Stimulated activated CD4-positive, alpha-beta T cell treated with anti-CD3 and anti-CD28 coated beads, Interleukin-2, amount 100 ng/mL, for 24 hours (primary cell): ENCODE data around the gene RNF186.
"Not testable (repeated sequence)": the region's sequence is repeated elsewhere in the genome, so short reads cannot be mapped to it uniquely, and the experiment has no call there.

Experiments
- DNase-seq, 2 donors: peaks; one replicate each; pipeline ENCODE4 v3.0.0-alpha.2; 2020

Gene RNF186, protein sequence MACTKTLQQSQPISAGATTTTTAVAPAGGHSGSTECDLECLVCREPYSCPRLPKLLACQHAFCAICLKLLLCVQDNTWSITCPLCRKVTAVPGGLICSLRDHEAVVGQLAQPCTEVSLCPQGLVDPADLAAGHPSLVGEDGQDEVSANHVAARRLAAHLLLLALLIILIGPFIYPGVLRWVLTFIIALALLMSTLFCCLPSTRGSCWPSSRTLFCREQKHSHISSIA

DNA sequence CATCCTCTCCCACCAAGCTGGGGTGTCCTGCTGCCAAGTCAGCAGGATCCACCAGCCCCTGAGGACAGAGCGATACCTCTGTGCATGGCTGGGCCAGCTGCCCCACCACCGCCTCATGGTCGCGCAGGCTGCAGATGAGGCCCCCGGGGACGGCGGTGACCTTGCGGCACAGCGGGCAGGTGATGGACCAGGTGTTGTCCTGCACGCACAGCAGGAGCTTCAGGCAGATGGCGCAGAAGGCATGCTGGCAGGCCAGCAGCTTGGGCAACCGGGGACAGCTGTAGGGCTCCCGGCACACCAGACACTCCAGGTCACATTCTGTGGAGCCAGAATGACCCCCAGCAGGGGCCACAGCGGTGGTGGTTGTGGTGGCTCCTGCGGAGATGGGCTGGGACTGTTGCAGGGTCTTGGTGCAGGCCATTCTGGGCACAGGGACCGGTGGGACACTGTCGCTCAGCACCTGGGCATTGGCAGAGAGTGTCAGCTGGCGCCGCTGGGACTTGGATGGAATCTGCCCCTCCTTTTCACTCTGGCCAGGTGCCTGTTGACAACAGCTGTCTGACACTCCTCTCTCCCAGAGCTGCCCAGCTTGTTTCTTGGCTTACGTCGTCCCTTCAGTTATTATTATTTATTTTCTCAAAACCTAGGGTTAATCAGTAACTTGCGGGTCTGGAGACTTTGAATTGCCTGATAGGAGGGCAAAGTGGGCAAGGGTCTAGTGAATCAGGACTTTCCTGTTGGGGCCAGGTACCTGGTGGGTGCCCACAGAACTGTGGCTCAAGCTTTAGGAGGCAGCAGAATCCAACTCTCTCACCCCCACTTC is at the start of gene RNF186:
TSS of gene RNF186 (minus strand) at position 603 of the 823 bp plus-strand sequence. CDS start at position 421, 182 bp downstream.
- DNase-seq = no peak

DNA sequence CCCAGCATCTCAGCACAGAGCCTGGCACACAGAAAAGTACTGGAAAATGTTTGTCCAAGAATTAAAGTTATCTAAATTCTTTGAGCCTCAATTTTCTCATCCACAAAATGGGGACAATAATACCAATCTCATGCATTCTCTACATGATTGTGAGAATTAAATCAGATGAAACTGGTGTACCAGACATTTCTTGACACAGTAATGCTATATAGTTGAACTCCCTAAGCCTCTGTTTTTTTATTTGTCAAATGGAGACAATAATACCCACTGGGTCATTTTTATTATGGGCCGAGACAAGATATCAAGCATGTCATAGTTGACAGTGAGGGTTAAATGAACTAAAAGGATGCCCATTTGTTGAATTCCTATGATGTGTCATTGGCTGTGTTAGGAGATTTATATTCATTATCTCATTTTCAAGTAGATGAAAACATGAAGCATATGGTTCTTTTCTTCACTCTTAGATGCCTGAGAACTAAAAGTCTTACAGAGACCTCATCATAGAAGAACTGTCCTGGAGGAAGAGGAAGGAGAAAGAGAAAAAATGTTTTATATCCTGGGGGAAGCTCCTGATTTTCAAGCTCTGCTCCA is 49.6 kb upstream of the RNF186 start:
- no peak for DNase-seq

DNA sequence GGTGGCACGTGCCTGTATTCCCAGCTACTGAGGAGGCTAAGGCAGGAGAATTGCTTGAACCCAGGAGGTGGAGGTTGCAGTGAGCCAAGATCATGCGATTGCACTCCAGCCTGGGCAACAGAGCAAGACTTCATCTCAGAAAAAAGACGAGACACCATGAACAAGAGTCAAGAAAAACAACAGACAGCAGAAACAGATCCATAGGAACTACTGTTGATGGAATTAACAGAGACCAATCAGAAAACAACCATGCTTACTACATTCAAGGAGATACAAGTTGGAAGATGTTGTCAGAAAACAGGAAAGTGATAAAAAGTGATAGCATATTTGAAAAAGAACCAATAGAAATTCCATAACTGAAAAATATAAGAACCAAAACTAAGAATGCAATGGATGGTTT is 47.9 kb upstream of the RNF186 start:
- DNase-seq = no peak

DNA sequence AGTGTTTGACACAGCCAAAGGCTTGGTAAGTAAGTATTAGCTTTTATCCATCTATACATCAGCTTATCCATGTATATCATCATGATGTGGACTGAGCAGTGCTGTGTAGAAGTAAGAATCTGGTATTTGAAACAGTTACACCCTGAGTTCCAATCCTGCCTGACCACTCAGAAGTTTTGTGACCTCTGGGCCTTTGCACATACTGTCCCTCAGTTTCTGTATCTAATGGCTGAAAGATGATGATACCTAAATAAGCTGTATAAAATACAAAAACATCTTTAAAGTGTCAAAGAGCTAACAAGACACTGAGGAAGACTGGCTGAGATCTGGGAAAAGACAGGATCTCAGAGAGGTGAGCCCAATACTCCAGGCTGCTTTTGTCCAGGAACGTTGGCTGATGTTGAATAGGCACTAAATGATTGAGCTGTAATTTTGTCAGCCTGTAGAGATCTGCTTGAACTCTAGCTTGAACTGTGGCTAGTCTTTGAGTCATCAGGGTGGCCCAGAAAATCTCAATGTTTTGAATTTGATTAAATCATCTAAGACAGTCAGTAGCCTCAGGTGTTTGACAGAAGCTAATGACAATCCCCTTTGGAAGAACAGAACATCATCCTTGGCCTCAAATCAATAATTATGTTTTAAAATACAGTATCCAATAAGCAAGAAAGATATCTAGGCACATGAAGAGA is 46.9 kb upstream of the RNF186 start:
- DNase-seq = no peak

DNA sequence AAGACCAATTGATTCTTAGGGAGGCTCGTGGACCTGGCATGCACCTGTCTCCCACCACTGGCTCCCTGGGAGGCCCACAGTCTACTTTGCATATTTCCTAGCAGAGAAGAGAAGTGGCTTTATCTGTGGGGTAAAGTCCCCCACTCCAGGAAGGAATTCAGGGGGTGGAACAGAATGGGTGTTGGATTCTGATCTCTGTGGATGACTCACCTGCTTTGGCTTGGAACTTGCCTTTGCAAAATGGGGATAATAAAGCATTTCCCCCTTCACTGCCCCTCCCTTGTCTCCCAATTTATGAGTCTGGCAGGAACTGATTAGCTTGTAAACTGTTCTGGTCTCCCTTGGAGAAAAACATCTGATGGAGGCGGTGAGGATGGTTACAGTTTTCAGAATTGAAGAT is 46.0 kb upstream of the RNF186 start:
- no peak for DNase-seq

DNA sequence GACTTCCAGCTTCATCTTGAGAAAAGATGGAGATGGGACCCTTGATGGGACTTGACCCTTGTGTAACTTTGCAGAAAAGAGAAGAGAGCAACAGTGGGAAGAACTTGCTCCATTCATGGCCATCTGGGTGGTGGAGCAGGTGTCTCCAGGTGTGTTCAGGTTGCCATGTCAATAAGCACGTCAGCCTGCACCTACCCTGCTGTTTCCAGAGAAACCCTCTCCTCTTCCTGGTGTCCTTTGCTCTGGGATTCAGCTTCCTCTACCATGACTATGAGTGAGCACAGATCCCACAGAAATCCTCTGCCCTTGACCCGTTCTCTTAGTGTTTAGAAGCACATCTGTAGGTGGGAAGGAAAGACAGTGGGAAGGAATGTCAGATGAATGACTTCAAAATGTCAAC is 45.3 kb upstream of the RNF186 start:
- DNase-seq = no peak

DNA sequence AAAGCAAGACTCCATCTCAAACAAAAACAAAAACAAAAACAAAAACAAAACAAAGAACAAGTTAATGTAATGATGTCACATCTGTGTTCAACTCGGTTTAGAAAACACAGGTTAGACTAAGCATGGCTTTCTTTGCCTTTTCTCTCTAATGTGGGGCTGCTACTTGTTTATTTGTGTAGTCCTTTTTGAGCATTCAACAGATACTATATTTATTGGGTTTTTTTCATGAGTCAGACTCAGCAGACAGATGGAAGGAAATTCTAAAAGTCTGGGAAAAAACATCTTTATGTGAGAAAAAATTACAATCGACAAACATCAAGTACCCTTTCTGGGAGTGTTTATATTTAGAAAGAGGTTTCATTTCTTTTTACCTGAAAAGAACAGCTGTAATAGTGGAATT is 44.8 kb upstream of the RNF186 start:
- no peak for DNase-seq

DNA sequence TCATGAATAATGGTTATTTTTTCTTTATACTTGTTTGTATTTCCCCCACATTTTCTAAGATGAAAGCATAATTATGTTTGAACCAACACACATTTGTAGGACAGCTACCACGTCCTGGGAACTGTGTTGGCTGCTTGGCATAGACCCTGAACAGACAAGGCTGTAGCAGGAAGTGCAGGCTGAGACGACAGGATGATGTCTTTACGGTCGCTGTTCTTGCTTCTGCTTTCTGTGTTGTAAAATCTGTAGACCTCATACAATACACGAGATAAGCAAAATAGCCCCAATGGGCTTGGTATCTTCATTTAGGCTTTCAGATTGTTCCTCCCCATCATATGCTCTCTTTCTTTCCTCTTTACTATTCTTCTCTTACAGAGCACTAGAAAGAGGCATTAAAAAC is 43.8 kb upstream of the RNF186 start:
- DNase-seq = no peak

DNA sequence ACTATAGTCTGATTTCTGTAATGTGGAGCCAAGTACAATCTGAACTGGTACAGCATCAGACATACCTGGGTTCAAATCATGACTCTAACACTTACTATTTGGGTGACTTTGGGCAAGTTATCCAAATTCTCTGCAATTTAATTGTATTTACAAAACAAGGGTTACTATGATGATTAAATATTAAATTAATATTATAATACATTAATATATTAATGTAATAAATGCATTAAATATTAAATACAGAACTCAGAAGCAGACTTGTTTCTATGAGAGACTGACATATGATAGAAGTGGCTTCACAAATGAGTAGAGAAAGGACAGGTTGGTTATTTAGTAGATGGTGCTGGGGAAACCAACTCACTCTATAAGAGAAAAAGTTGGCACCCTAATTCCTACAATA is 39.8 kb upstream of the RNF186 start:
- no peak for DNase-seq

DNA sequence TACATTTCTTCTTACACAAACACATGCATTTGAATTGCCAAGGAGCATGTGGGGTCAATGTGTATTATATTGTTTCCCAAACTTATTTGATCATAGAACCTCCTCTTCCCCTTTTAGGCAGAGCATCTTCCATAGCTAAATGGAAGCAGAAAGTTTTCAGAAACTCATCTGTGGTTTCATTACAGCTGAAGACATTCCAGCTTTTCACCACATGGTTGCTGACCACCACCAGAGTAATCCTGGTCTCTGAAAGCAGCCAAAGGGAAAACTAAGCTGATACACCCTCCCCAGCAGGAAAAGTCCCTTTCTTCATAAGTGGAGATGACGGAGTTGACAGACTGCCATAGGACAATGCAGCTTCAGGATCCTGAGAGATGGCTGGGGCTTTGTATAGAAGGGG is 37.0 kb upstream of the RNF186 start:
- no peak for DNase-seq

DNA sequence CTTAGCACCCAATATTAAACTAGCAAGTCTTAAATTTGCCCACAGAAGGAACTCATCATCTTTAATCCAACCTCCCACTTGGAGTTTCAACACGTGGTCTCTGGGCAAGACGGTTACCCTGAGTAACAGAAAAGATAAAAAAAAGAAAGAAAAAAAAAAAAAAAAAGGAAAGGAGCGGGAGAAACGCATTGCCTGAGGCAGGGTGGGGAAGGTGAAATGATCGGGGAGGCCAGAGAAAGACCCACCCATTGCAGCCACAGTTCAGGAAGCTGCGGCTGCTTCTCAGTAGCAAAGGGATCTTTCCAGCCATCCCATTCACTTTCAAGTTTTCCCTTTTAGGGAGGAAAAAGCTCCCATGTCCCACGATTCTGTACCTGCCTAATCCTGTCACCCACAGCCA is 35.1 kb upstream of the RNF186 start:
- no peak for DNase-seq

DNA sequence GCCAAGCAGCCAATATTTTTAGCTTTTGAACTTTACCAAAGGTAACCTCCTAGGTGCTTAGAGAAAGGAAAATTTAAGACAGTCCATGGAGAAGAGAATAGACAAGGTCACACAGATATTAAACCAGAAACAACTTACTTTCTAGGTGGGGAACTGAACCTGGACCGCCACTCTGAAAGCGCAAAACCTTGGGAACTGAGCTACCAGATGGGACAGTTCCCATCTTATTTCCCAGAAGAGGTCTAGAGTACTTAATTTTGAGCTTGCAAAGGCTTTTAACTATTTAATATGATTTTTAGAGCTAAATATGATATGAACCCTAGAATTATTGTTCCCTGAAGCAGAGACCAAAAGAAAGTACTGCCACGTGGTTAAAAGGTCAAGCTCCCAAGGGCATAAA is 34.2 kb upstream of the RNF186 start:
- DNase-seq = not testable (repeated sequence)

DNA sequence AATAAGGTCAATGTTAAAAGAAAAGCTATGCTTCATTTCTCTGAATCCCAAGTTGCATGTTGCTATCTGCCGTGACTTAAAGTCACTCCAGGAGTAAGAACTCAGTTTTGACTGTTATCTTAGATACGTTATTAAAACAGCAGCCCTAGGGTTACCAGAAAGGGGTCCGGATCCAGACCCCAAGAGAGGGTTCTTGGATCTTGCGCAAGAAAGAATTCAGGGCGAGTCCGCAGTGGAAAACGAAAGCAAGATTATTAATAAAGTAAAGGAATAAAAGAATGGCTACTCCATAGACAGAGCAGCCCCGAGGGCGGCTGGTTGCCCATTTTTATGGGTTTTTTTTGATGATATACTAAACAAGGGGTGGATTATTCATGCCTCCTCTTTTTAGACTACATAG is 32.3 kb upstream of the RNF186 start:
- DNase-seq = not testable (repeated sequence)

DNA sequence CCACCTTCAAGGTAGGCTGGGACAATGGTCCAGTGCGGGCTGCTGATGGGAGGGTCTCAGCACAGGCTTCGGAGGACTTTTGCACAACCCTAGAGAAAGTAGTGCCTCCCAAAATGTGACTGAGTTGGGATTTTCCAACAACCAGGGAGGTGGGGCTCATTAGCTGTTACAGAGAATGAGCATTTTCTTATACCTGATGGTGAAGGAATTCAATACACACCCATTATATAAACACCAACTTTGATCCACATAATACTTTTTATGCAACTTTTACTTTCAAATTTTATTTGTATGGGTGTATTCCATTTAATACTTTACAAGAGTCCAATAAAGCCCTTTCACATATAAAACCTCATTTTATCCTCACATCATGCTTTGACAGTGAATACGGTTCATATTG is 31.3 kb upstream of the RNF186 start:
- no peak for DNase-seq

DNA sequence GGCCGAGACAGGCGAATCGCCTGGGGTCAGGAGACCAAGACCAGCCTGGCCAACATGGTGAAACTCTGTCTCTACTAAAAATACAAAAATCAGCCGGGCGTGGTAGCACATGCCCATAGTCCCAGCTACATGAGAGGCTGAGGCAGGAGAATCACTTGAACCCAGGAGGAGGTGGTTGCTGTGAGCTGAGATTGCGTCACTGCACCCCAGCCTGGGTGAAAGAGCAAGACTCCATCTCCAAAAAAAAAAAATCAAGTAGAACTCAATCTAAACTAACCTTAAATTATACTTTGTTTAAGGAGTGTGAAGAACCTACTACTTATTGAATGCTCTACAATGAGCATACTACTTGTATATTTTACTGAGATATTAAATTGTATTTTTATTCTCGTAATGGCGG is 30.5 kb upstream of the RNF186 start:
- no peak for DNase-seq

DNA sequence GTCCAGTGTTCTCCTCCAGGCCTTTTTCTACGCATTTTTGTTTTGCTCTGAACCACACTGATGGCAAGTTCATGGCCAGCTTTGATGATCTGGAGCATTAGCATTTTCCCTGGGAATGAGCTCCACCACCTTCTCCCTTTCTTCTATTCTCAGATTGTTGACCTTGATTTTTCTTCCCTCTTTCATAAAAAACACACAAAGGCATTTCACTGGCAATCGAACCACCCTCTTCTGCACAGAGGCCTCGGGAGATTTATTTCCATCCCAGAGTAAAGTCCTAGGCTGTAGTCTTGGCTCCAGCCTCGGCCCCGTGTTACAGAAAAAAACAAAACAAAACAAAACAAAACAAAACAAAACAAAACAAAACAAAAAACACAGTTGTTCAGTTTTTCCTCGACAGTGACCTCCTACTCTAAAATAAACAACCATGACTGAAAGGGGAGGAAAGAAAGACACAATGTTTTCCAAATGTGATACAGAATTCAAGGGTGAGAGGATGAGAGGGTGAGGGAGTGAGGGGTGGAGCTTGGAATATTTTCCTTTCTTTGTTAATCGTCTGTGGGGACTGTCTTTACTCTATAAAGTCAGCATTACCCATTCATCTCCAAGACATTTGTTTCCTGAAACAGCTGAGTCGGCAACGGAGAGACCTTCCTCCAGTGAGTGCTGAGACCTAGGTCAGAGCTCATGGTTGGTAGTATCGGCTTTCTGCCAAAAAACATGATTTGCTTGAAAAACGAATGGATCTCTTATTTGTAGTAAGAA is 29.8 kb upstream of the RNF186 start:
- DNase-seq = no peak

DNA sequence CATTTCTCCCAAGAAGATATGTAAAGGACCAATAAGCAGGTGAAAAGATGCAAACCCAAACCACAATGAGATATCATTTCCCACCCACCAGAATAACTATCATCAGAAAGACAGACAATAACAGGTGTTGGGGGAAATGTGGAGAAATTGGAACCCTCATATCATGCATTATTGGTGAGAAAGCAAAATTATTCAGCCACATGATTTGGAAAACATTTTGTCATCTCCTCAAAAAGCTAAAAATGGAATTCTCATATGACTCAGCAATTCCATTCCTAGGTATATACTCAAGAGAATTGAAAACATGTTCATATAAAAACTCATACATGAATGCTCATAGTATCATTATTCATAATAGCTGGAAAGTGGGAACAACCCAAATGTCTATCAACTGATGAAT is 25.1 kb upstream of the RNF186 start:
- DNase-seq = no peak

DNA sequence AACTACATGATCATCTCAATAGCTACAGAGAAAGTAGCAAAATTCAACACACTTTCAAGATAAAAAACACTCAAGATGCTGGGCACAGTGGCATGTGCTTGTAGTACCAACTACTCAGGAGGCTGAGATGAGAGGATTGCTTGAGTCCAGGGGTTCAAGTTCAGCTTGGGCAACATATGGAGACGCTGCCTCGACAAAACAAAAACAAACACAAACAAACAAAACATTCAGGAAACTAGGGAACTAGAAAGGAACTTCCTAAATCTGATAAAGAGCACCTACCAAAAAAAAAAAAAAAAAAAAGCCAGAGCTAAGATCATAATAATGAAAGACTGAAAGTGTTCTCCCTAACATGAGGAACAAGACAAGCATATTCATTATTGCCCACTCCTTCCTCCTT is 22.8 kb upstream of the RNF186 start:
- no peak for DNase-seq

DNA sequence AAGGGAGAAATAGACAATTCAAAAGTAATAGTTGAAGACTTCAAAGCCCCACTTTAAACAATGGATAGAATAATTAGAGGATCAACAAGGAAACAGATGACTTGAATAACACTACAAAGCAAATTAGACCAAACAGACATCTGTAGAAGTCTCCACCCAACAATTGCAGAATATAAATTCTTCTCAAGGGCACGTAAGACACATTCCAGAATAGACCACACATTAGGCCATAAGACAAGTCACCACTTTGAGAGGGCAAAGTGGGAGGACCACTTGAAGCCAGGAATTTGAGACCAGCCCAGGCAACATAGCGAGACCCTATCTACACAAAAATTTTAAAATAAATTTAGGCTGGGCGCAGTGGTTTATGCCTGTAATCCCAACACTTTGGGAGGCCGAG is 20.5 kb upstream of the RNF186 start:
- no peak for DNase-seq

DNA sequence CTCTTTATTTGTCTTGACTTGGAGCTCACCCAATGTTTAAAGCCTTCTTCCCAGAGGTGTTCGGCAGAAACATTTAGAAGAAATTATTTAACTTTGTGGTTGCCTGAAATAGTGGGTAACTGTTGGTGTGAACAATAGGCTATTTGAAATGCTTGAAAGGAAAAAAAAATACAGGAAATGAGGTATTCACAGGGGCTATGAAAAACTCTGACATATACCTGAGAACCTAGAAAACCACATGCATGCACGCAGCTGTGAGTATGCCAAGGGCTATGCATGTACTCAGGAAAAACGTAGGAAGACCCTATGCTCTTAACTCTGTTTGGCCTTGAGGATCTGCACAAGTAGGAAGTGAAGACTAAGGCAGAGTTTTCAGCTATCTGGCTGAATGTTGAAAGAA is 16.4 kb upstream of the RNF186 start:
- DNase-seq = no peak

DNA sequence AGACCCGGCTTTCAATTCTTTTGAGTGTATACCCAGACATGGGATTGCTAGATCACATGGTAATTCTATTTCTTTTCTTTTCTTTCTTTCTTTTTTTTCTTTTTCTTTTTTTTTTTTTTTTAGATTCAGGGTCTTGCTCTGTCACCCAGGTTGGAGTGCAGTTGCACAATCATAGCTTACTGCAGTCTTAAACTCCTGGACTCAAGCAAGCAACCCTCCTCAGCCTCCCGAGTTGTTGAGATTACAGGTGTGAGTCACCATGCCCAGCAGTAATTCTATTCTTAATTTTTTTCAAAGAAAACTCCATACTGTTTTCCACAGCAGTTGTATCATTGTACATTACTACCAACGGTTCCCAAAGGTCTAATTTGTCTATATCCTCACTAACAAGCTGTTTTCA is 13.5 kb upstream of the RNF186 start:
- no peak for DNase-seq

DNA sequence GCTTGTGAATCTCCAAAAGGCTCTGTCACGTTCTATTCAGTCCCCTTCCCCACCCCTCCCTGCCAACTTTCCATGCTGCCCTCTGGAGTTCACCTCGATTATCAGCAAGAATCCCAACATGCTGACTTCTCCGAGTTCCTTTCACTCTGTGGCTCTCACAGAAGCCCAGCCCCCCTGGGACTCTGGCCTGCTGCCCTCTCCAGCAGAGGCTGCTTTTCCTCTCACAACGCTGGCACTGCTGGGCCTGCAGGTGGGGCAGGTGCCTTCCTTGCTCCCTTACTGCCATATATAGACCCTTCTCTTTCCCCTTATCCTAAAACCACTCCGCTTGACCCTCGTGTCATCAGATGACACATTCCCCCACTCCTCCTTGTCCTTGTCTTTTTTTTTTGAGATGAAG is 10.2 kb upstream of the RNF186 start:
- DNase-seq = no peak

DNA sequence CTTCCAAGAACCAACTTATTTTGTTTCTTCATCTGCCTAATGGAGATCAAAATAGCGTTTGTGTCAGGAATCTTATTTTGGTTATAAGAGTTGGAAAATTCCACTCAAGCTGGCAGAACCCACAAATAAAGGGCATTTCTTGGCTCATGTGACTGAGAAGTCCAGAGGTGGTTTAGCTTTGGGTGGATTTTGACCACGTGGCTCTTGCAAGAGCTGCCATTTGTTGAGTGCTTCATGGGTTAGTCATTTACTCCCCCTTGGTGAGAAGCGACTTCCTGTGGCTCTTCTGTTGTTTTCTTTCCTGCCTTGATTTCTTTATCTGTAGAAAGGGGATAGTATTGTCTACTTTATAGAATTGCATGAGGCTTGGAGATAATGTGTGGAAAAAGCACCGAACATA is 9.5 kb upstream of the RNF186 start:
- no peak for DNase-seq
